SH-SY5Y (cell line): Measurements from ENCODE around the gene PID1.

Experiments
- GATA2 ChIP-seq: IDR thresholded peaks from 2 replicates; pipeline ENCODE4 v1.6.1; 2011; ENCODE audit warnings: mild to moderate bottlenecking, low read depth, low read length
- GATA3 ChIP-seq: IDR thresholded peaks from 2 replicates; pipeline ENCODE4 v1.6.1; 2011; ENCODE audit warnings: low read depth, mild to moderate bottlenecking, low read length, moderate library complexity

The PID1 gene

GRCh38 chr2:229099231-229099630, 171.9 kb downstream of the PID1 start:
- TF ChIP-seq GATA2, result no peak
- no peak for TF ChIP-seq GATA3

- TF ChIP-seq GATA3, result no peak
- no peak for TF ChIP-seq GATA2
Observed at GRCh38 chr2:229098801-229099200, 172.3 kb downstream of the PID1 start.

GRCh38 chr2:229096409-229097066, 174.5 kb downstream of the PID1 start:
- no peak for TF ChIP-seq GATA3
- no peak for TF ChIP-seq GATA2

GRCh38 chr2:229095472-229095871, 175.6 kb downstream of the PID1 start:
- TF ChIP-seq GATA3 (no peak), GATA2 (no peak)

- TF ChIP-seq GATA3 (no peak), GATA2 (no peak)
Observed at GRCh38 chr2:229090225-229090624, 180.9 kb downstream of the PID1 start.

- TF ChIP-seq GATA3 (no peak), GATA2 (no peak)
Observed at GRCh38 chr2:229089776-229090175, 181.3 kb downstream of the PID1 start.

GRCh38 chr2:229088966-229089700, 182.0 kb downstream of the PID1 start:
- TF ChIP-seq GATA3, result no peak
- no peak for TF ChIP-seq GATA2

GRCh38 chr2:229088517-229088913, 182.6 kb downstream of the PID1 start:
- no peak for TF ChIP-seq GATA2
- no peak for TF ChIP-seq GATA3

- no peak for TF ChIP-seq GATA2
- TF ChIP-seq GATA3, result no peak
Observed at GRCh38 chr2:229087843-229088516, 183.1 kb downstream of the PID1 start.

GRCh38 chr2:229087267-229087666, 183.8 kb downstream of the PID1 start:
- TF ChIP-seq GATA3, result no peak
- TF ChIP-seq GATA2, result no peak

GRCh38 chr2:229085439-229085838, 185.6 kb downstream of the PID1 start:
- no peak for TF ChIP-seq GATA2
- TF ChIP-seq GATA3, result no peak

GRCh38 chr2:229084447-229084846, 186.6 kb downstream of the PID1 start:
- no peak for TF ChIP-seq GATA2

- TF ChIP-seq GATA2, result no peak
Observed at GRCh38 chr2:229083606-229084340, 187.3 kb downstream of the PID1 start.

GRCh38 chr2:229081411-229081810, 189.7 kb downstream of the PID1 start:
- no peak for TF ChIP-seq GATA3
- TF ChIP-seq GATA2, result no peak

- TF ChIP-seq GATA3, result no peak
- no peak for TF ChIP-seq GATA2
Observed at GRCh38 chr2:229080172-229080571, 190.9 kb downstream of the PID1 start.
